Stimulated activated CD8-positive, alpha-beta memory T cell treated with anti-CD3 and anti-CD28 coated beads, Interleukin-7, amount 100 ng/mL, for 48 hours (primary cell): ENCODE results near the gene ARMS2.

ENCODE experiments used
- DNase-seq, 2 donors: peaks; one replicate each; pipeline ENCODE4 v3.0.0-alpha.2; 2020; ENCODE audit warnings: low read depth in 1 of 2; ENCODE audit errors: extremely low read depth in 1 of 2

ARMS2 gene

DNA sequence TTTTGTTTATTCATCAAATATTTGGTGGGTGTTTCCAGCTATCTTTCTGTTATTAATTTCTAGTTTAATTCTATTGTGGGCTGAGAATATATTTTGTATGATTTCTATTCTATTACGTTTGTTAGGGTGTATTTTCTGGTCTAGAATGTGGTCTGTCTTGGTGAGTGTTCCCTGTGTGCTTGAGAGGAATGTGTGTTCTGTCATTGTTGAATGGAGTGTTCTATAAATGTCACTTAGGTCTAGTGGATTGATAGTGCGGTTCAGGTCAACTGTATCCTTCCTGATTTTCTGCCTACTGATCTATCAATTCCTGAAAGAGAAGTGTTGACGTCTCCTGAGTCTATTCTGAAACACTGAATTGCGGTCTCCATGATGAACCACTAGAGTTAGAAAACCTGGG lies 15.4 kb downstream of the ARMS2 start:
- DNase-seq = no peak

DNA sequence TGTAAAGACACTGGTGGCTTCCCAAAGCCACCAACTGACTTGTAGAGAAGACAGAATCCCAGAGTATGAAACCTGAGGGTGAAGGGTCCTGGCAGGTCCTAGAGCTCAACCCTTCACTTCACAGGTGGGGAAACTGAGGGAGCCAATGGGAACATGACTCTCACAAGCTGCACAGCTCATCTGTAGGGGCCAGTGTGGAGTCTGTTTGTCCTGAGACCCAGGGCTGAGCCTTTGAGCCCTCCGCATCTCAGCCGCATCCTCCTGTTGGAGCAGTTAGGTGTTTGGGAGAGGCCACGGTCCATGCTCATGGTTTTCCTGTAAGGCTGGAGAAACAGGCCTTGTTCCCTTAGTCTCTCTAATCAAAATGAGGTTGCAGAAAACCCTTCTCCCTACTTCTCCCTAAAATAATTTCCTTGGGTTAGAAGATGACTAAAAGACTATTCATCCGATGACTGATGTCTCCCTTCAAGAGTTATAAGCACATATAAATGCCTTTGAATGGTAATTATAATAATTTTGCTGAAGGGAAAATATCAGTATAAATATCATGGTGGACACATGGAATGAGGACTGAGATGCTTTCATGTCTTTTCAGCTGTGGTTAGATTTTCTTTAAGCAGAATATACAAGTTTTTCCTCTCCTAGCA lies 17.2 kb downstream of the ARMS2 start:
- no peak for DNase-seq

DNA sequence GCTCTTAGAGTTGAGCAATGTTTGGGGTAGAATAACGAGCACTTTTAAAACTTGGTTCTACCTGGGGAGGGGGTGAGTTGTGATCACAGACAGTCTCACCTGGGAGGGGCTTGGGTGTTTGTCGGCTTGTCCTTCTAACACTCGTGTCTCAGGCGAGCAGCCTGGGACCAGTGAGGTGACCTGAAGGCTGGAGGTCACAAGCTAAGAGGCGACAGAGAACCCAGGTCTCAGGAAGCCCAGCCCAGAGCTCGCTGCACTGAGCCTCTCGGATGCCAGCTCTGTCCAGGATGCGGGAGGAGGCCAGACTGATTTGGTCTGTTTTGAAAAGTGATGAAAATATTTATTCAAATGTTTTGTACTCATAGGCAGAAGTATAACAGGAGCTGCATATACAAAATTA lies 18.7 kb downstream of the ARMS2 start:
- no peak for DNase-seq

DNA sequence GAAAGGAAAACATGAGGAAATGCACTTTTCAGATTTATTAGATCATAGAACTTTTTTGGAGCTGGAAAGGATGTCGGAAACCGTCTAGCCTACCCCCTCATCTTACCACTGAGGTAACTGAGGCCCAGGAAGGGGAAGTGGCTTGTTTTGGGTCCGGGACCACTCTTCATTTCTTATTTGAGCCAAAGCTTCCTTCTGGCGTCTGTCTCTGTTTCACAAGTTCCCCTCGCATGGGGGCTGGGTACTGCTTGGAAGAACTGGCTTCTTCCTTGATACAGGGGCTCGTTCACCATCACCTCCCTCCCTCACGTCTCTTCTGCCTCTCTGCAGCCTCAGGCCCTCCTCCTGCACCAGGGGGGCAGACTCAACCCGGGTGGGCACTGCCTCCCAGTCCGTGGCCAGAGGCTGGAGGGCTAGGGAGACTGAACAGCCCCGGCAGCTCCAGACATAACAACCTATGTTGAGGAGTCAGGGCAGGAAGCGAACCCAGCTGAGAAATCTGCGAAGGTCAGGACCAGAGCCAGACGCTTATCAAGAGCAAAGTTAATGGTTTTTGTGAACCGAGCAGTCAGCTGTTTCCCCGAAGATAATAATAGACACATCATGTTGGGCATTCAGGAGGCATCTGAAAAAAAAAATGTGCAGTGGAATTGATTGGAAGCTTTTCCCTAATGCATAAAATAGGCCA lies 19.8 kb downstream of the ARMS2 start:
- DNase-seq = no peak

- no peak for DNase-seq
Measured at GRCh38 chr10:122475100-122475499, 20.6 kb downstream of the ARMS2 start.

DNA sequence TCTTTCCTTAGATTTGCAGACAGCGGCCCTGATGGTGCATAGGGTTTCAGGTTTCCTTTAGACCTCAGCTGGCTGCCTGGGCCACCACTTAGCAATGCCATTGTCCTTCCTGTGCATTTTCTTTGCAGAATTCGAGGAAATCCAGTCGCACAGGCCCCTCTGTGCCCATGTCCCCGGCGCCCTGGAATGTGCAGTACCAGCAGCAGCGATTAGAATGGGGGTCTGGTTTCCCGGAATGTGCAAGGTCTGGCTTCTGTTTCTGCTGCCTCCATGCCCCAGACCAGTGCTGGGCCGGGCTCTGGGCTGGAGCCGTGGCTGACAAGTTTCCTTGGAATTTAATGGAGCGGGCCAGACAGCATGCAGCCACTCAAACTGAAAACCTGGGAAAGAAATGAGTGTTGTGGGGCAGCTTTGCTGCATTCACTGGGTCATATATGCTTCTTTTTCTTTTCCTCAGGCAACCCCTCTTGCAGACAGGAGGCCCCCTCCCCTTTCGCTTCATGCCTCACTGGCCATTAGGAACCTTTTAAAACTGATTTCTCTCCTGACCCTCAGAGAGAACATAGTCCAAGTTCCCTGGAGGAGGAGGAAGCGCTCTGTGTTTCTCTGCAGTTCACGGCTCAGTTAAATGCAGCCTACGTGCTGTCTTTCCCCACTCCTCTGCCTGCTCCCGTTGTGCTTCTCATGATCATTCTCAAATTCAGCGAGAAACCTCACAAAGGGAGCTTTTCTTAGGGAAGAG lies 21.3 kb downstream of the ARMS2 start:
- DNase-seq = no peak

- no peak for DNase-seq
Measured at GRCh38 chr10:122476333-122476695, 21.9 kb downstream of the ARMS2 start.

DNA sequence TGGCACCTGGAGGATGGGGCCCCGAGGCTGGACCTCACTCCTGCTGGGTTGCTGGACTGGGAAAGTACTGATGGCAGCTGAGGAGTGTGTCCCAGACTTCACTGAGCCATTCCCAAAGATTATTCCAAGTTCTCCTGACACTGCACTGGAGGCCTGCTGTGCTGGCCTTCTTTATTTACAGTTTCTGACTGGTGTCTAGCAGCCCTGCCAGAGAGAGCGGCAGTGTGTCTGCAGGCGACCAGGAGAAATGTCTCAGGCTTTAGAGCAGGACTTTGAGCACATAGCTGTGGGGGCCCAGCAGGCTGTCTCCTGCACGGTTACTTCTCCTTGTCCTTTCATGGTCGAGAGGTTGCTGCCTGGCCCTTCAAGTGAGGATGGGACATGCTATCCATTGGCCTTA lies 23.0 kb downstream of the ARMS2 start:
- no peak for DNase-seq

GRCh38 chr10:122478971-122479370 lies 24.5 kb downstream of the ARMS2 start:
- no peak for DNase-seq

GRCh38 chr10:122480146-122480833 lies 25.8 kb downstream of the ARMS2 start:
- no peak for DNase-seq

DNA sequence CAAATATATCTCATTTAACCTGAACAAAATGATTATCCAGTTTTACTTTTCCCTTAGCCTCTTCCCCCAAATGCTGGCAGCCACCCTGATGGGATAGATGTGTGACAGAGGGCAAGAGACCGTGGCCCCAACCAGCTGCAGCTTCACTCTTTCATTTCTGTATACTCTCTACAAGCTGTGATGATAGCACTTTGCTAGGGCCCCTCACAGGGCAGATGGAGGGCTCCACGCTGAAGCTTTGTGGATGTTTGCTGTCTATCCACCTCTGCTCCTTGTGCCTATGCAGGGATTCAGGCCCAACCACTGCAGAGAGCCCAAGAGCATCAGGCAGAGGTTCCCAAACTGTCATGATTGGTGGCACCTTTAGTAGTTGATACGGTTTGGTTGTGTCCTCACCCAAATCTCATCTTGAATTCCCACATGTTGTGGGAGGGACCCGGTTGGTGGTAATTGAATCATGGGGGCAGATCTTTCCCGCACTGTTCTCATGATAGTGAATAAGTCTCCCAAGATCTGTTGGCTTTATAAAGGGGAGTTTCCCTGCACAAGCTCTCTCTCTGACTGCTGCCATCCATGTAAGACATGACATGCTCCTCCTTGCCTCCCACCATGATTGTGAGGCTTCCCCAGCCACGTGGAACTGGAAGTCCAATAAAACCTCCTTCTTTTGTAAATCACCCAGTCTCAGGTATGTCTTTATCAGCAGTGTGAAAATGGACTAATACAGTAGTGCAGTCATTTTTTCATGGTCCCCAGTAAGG lies 27.0 kb downstream of the ARMS2 start:
- DNase-seq = no peak

DNA sequence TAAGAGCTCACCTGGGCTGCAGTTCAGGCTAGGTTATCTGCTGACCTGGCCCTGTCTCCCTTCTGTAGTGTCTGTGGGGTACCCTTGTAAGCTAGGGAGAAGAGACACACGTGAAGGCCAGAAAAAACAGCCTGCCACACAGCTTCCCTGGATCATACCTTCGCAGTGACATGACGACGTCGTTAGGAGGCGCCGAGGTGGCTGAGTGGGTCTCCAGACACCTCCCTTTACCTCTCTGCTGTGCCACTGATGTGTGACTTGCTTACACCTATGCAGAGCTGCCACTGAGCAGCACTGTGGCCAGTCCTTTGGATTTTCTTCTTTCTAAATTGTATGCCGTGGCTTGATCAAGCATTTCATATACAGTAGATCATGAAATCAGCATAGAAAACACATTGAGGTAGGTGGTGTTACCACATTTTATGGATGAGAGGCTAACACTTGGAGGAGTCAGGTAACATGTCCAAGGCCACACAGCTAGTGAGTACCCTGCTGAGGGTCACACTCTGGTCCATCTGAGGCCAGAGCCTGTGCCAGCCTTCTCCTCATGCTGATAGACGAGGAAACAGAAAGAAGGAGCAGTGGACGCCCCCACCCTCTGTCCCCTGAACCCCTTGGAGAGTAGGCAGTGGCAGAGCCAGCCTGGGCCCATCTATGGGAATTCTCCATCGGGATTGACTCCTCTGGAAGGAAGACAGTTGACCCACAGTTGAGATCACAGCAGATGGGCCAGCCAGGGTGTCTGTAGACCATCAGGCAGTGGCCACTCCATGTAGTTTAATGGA lies 30.0 kb downstream of the ARMS2 start:
- no peak for DNase-seq

- DNase-seq = no peak
Measured at GRCh38 chr10:122485670-122486069, 31.2 kb downstream of the ARMS2 start.

DNA sequence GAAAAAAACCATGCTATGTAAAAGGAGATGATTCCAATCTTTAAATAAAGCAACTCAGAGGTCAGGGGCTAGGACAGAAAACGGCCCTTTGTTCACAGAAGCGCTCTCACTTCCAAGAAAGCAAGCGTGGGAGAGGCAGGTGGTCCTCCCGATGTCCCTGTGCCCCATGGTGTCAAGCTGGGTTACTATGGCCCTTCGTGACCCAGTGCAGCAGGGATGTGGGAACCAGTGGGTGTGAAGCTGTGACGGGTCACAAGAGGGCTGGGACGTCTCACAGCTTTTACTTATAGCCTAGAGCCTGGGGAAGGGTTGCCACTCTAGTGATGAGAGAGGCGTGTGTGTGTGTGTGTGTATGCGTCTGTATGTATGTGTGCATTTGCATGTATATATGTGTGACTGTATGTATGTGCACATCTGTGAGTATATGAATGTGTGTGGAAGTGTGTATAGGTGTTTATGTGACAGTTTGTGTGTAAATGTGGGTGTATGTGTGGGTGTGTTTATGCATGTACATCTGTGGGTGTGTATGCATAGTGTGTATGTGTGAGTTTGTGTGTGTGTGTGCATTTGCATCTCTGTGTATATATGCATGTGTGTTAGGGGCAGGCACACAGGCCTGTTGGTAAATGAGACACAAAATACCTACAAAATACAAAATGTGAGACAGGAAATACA lies 32.1 kb downstream of the ARMS2 start:
- no peak for DNase-seq

DNA sequence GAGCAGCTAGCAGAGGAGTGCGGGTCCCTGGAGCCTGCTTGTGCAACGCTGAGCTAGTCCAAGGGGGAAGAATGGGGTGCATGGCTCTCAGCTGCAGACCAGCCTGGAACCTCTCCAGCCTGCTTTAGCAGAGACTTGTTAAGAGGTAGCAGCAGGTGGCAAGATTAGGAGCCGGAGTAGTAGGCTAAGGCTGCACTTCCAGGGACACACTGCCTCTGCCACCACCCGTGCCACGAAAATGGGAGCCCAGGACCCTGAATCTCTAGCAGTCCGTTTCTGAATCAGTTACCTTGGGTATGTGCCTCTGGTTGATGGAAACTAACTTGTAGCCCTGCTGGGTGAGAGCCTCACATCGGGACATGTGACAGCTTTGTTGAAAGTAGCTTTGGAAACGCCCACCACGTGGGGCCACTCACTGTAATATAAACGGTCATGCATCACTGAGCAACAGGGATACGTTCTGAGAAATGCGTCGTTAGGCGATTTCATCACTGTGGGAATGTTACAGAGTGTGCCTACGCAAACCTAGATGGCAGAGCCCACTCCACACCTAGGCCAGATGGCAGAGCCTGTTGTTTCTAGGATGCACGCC lies 32.8 kb downstream of the ARMS2 start:
- DNase-seq = no peak

DNA sequence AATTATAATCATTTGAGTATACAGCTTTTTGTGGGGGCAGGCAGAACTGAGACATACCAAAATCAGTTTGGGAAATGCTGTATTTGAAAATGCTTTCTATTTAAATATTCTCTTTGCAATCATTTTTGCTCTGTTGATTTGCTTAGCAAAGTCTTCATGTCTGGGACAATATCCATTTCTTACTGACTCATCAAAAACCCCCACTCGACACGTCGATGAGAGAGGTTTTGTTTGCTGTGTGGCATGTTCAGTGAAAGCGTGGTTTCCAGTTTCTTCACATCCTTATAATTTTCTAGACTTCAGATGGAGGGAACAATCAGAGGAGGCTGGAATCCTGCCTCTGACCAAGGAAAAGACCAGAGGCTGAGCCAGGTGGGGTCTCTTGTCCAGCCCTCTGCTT lies 35.8 kb downstream of the ARMS2 start:
- DNase-seq = no peak

GRCh38 chr10:122490786-122491680 lies 36.6 kb downstream of the ARMS2 start:
- peak; percentile 22 to 26 for DNase-seq

GRCh38 chr10:122492006-122492405 lies 37.6 kb downstream of the ARMS2 start:
- no peak for DNase-seq
